ENCODE measurements around the gene ZBTB40. TPM values are rescaled to one million over a fixed set of nuclear protein-coding genes. Genes with fewer than 3 reads are reported as not detected.

The ZBTB40 gene
- total RNA-seq, 4 donors from 2014 or later, result 5.9 to 14.3 (median 8.8) TPM

DNA sequence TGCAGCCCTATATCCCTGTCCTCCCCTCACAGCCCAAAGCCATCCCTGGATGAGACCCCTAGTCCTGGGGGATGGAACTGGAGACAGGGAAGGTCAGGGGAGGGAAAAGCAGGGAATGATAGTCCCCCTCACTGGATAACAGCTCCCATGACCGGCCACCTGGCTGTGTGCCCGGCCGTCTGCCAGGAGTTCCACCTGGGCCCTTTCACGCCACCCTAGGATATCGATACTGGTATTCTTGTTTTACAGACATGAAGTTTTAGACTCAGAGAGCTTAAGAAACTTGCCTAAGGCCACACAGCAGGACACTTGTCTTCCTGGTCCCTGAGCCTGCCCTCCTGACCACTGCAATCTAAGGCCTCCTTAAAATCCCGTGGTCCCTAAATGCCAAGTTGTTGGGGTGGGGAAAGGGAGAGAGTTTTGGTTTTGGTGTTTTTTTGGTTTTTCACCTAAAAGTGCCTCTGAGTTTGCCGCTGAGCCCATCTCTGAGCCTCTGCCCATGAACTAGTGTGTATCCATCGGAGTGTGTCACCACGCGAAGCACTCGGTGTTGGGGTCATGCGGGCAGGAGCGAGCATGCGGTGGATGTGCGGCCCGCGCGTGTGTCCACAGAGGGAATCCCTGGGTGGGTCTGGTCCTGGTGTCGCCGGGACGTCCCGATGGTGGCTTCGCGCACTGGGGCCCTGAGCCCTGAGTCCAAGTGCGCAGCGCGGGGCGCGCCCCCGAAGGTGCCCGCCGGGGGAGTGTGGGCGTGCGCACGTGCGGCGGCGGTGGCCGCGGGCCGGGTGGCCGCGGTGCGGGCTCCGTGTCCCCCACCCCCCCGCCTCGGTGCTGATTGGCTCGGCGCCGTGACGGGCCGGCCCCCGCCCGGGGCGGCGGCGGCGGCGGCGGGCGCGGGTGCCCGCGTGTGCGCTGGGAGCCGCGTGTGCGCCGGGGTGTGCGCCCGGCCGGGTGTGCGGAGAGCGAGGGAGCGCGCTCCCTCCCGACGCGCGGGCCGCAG is 111.2 kb downstream of the ZBTB40 start, which contains the start of gene EPHA8:
TSS of gene EPHA8 (plus strand) at position 906 of the 1,000 bp plus-strand sequence. CDS start 147 bp downstream, outside the sequence.
- no peaks in the 10 kb centered on the region for H3K36me3 ChIP-seq
- peak within 1 kb of the TSS in 1 of 4 donors; percentile 49 for H3K4me3 ChIP-seq
- no peak within 1 kb of the TSS for H3K27ac ChIP-seq
- H3K4me1 ChIP-seq, result peaks cover 0 to 10% (median 0%) of the 10 kb centered on the region in 3 donors
- no peak for DNase-seq
- H3K9me3 ChIP-seq, result no peaks in the 10 kb centered on the region
- WGBS, 2 donors, result 21 to 62% methylated on average over 5 to 19 of the region's 81 CpGs
- intact Hi-C loops (cut with DNase I), result no loop called here
- peaks cover 0 to 96% (median 9%) of the 10 kb centered on the region in 4 donors for H3K27me3 ChIP-seq
- TF ChIP-seq, protein P1, sequence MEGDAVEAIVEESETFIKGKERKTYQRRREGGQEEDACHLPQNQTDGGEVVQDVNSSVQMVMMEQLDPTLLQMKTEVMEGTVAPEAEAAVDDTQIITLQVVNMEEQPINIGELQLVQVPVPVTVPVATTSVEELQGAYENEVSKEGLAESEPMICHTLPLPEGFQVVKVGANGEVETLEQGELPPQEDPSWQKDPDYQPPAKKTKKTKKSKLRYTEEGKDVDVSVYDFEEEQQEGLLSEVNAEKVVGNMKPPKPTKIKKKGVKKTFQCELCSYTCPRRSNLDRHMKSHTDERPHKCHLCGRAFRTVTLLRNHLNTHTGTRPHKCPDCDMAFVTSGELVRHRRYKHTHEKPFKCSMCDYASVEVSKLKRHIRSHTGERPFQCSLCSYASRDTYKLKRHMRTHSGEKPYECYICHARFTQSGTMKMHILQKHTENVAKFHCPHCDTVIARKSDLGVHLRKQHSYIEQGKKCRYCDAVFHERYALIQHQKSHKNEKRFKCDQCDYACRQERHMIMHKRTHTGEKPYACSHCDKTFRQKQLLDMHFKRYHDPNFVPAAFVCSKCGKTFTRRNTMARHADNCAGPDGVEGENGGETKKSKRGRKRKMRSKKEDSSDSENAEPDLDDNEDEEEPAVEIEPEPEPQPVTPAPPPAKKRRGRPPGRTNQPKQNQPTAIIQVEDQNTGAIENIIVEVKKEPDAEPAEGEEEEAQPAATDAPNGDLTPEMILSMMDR (IDR thresholded peaks at IDR 0.05), result no peak
- no peak for TF ChIP-seq POLR2A (IDR thresholded peaks at IDR 0.05)

DNA sequence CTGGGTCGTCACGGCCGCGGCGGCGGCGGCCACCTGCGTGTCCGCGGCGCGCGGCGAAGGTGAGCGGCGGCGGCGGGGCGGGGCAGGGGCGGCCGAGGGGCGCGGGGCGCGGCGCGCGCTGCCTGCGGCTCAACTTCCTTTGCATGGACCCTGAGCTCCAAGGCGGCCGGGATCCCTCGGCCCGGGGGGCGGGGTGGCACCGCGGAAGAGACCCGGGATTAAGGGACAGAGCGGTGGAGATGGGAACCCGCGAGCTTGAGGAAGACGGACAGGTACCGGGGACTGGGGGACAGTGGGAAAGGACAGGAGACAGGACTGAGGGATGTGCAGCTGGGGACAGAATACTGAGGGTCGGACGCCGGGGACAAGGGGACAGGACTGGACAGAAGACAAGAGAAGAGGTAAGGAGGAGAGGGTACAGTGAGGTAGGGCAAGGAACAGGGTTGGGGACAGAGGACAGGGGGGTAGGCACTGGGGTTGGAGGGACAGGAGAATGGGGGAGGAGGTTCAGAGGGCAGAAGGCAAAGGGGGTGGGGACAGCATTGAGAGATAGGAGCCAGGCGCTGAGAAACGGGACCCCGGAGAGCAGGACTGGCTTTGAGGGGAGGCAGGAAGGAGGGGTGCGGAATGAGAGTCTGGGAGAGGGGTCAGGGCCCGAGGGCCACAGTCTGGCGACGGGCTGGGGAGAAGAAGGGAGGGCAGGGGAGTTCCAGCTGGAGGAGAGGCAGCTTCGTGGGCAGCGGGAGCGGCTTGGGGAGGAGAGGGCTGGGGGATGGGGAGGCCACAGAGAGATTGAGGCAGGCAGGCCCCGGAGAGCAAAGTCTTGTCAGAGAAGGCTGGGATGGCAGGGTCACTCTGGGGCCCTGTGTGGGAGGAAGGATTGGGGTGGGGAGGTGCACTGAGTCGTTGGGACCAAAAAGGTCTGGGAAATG is 112.3 kb downstream of the ZBTB40 start:
- intact Hi-C loops (cut with DNase I), result no loop called here
- Histone ChIP-seq H3K27me3 (peaks cover 0 to 99% (median 9%) of the 10 kb centered on the region in 4 donors), H3K27ac (no peak overlapping the region), H3K4me1 (peaks cover 0 to 5% (median 0%) of the 10 kb centered on the region in 3 donors), H3K9me3 (no peaks in the 10 kb centered on the region), H3K36me3 (no peaks in the 10 kb centered on the region), H3K4me3 (peak overlapping the region in 1 of 4 donors; percentile 38)
- 13 to 19% methylated on average over 19 to 21 of the region's 57 CpGs for WGBS, 2 donors
- TF ChIP-seq POLR2A (IDR thresholded peaks at IDR 0.05), result no peak
- TF ChIP-seq, protein P1 (IDR thresholded peaks at IDR 0.05), result no peak
- DNase-seq, result no peak

DNA sequence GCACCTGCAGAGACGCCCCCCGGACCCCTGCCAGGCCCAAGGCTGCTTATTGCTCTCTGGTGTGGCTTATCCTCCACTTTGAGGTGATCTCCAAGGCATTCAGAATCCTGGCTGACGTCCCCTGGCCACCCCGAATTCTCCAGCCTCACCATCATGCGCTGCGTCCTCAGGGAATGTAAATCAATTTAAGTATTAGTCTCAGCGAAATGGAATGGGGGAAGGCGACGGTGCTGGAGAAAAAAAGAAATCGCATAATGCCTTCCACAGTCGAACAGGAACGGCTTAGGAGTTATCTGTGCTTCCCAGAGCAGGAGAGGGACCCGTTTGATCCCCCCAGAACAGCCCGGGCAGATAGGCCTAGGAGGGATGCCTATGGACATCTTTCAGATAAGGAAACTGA is 114.5 kb downstream of the ZBTB40 start:
- WGBS, 2 donors, result 70 to 85% methylated on average over 4 to 12 of the region's 14 CpGs
- Histone ChIP-seq H3K27ac (no peak overlapping the region), H3K4me1 (peaks cover 0 to 5% (median 0%) of the 10 kb centered on the region in 3 donors), H3K36me3 (no peaks in the 10 kb centered on the region), H3K27me3 (peaks cover 0 to 97% (median 9%) of the 10 kb centered on the region in 4 donors), H3K4me3 (no peak overlapping the region), H3K9me3 (no peaks in the 10 kb centered on the region)
- no peak for DNase-seq
- intact Hi-C loops (cut with DNase I), result no loop called here
- TF ChIP-seq POLR2A (IDR thresholded peaks at IDR 0.05), result no peak
- TF ChIP-seq, protein P1 (IDR thresholded peaks at IDR 0.05), result no peak

DNA sequence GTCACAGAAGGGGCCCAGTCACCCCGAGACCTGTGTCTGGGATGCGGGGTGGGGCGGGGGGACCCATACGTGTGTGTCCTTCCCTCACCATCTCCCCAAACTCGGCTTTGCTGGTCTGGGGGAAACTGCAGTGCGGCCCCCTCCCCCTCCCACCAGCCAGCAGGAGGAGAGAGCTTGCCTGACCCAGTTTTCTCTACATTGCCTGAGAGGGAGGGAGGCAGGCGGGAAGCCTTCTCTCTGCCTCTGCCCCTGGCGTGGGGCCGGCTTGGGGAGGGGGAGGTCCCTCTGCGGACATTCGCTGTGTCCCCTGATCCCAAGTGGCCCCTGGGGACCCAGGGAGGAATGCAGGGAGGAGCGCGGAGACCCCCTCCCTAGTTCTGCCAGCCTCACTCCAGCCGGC is 115.5 kb downstream of the ZBTB40 start:
- DNase-seq, result no peak
- Histone ChIP-seq H3K9me3 (no peaks in the 10 kb centered on the region), H3K4me1 (peaks cover 0 to 5% (median 0%) of the 10 kb centered on the region in 3 donors), H3K4me3 (no peak overlapping the region), H3K27ac (no peak overlapping the region), H3K36me3 (no peaks in the 10 kb centered on the region), H3K27me3 (peaks cover 0 to 97% (median 9%) of the 10 kb centered on the region in 4 donors)
- intact Hi-C loops (cut with DNase I), result no loop called here
- 40 to 52% methylated on average over 1 to 4 of the region's 14 CpGs for WGBS, 2 donors
- TF ChIP-seq POLR2A (IDR thresholded peaks at IDR 0.05), result no peak
- TF ChIP-seq, protein P1 (IDR thresholded peaks at IDR 0.05), result no peak

All from esophagus squamous epithelium (tissue), 5 donors.